HG03039 (cell line): Measurements from ENCODE around the gene TBC1D19.

Source experiments
- ATAC-seq: cut with Tn5 transposase; IDR thresholded peaks from one replicate; pipeline ENCODE4 v1.9.1; 2021; ENCODE audit warnings: mild to moderate bottlenecking, moderate library complexity; ENCODE audit not compliant: unreplicated experiment

The TBC1D19 gene

GRCh38 chr4:26779224-26779623 lies 195.3 kb downstream of the TBC1D19 start:
- no peak for ATAC-seq

DNA sequence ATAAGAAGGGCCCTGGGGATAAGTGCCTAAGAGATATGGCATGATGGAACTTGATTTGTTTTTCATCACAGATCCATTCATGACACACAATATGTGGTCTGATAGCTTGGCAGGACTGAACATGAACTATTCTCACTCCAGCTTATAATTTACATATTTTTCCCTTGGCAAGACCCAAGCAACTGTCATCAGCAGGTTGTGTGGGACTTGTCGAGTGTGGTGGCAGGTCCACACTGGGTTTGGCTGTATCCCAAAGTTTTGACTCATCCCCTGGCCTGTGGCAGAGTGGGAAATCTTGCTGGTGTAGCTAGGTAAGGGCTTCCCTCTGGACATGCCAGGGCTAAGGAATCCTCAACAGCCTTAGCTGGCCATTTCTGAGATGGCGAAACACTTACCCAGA lies 195.8 kb downstream of the TBC1D19 start:
- ATAC-seq, result no peak

DNA sequence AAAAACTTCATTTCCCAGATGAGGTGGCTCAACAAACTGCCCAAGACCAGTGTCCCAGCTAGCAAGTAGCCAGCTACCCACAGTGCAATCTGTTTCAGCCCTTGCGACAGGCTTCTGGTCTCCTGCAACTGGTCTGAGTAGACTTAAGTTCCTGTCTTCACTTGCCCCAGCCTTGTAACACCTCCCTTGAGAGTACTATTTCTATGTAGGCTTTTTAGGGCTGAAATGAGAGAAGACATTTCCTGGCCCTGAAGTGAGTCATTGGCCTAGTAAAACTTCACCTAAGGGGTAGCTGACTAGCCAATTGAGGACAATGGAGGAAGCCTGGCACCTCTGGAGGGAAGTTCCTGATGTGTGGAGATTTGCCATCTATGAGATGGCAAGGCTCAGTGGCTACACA lies 196.7 kb downstream of the TBC1D19 start:
- ATAC-seq, result peak; percentile 64

DNA sequence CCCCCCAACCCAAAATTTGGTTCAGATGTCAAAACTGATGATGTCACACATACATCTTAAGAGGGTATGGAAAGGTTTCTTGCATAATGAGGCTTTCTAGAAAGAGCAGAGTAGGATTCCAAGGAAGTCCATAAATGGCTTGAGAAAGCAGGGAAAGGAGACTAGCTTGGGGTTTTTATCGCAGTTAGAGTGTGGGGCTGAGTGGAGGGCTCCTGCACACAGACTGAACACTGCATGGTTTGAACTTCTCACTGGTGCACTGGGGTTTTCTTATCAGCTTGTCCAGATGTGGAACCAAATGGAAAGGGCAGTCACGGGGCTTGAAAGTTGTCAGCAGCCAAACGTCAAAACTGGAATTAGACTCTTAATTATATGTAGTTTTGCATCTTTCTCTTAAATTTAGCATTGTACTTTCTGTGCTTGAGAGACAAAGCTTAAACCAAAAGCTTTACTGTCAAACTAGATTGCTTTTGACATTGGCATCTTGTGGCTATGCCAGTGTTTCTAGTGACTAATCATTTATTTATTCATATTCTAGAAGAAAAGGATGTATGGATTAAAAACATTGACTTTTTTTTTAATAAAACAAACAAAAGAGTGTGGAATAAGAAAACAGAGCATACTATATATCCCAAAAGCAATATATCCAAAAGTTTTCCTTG lies 198.4 kb downstream of the TBC1D19 start:
- no peak for ATAC-seq

DNA sequence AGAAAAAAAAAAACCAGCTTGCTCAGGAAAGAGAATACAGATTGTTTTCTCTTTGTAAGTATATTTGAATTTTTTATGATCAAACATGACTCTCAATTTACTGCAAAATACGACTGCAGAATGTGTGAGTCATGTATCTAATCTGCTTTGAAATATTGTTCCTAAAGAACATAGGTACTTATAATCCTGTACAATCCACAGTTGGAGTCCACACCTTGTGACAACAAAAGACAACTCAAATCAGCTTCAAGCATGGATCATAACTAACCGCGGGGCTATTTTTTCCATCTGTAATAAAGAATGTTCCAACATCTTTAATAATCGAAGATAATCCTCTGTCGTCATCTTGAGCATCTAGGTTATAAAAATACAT lies 198.9 kb downstream of the TBC1D19 start:
- ATAC-seq, result no peak

DNA sequence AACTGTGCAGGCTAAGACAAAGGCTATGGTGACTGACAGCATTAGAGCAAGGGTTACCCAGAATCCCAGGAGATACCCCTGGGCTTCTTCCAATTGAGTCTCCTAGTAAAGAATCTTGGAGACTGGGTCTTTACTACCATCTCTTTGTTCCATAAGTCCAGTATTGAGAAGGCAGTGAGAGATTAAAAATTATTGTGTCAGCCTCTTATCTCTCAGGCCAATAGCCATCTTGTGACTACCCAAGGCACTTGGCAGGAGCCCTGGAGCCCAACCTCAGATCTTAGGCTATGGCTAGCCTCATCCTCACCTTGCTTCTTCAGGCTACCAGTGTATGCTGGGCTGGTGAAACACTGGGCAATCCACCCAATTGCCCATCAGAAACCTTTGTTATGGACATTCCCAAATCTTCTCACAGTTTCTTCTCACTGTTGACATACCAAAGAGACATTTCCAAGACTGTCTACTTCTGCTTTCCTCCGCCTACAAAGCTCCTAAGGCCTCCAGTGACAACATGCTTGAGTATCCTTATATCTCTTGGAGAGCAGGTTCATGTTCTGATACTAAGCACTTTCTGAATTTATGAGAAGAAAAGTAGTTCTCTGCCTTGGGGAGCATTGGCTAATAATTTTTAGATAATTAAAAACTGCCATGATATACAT lies 200.5 kb downstream of the TBC1D19 start:
- no peak for ATAC-seq

DNA sequence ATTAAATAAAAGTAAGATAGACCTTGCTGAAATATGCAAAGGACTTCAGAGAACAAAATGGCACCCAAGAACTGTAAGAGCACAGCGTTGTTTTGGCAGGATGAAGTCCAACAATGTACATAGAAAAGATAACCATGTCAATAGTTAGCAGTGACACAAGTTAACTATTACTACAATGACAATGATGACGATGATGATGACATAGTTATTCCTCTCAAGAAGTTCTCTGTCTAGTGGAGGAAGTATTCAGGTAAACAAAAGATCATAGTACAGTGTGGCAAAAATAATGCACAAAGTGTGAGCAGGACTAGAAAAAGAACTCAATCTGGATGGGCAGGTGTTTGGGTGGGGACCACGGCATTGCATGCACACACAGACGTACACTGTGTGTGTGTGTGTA lies 201.4 kb downstream of the TBC1D19 start:
- ATAC-seq, result no peak

DNA sequence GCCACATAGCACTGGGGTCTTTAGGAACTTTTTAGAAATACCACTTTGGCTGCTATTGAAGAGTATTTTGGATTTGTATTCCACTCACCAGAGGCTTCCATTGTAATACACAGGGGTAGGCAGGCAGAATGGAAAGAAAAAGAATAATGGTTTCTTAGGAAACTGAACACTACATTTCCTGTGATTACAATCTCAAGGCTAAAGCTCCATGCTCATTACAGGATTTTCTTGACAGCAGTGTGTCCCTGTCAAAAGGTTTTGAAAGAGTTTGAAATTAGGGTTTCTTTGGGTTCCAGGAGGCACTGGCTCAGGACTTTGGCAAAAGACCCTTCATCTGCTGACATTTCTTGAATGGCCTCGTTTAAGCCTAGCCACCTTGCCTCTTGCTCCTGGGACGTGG lies 201.9 kb downstream of the TBC1D19 start:
- ATAC-seq, result no peak

GRCh38 chr4:26786916-26787315 lies 203.0 kb downstream of the TBC1D19 start:
- ATAC-seq, result no peak

DNA sequence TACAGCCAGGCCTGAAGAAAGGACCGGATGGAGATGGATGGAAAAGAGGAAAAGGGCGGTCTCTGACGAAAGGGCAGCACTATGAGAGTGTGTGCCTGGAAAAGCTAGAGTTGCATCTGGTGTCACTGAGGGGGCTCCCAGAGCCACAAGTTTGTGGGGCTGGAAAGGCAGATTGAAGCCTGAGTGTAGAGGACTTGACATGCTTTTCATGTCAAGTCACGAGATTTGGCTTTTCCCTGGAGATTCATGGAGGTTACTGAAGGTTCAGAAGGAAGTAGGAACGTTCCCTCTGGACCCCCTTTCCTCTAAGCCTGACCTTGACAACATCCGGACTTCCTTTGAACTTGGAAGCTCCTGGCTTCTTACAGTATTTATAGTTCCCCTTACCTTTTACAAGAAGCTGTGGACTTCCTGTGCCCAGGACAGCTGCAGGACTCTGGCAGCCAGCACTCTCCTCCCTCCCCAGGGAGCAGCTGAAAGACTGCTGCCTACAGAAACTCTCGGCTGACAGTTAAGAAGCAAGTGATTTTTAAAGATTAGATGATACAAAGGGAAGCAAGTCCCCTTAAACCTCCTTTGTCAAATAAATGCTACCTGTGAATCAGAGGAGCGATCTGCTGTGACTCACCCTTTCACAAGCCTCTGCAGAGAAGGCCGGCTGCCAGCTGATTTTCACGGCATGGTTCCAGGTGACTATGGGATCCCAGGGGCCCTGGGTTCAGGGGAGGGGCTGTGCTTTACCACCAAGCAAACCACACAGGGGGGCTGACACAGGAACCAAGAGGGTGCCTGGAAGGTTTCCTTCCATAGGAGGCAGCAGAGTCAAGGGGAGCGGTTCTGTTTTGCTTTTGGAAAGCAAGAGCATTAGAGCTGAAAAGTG lies 203.8 kb downstream of the TBC1D19 start:
- peak; percentile 43 for ATAC-seq

- ATAC-seq, result no peak
Observed at GRCh38 chr4:26788341-26788733, 204.5 kb downstream of the TBC1D19 start.

- ATAC-seq, result no peak
Observed at GRCh38 chr4:26789208-26789607, 205.3 kb downstream of the TBC1D19 start.

GRCh38 chr4:26791346-26791745 lies 207.5 kb downstream of the TBC1D19 start:
- no peak for ATAC-seq

- no peak for ATAC-seq
Observed at GRCh38 chr4:26792639-26793038, 208.8 kb downstream of the TBC1D19 start.

- no peak for ATAC-seq
Observed at GRCh38 chr4:26793735-26794134, 209.9 kb downstream of the TBC1D19 start.

- no peak for ATAC-seq
Observed at GRCh38 chr4:26796081-26796480, 212.2 kb downstream of the TBC1D19 start.

DNA sequence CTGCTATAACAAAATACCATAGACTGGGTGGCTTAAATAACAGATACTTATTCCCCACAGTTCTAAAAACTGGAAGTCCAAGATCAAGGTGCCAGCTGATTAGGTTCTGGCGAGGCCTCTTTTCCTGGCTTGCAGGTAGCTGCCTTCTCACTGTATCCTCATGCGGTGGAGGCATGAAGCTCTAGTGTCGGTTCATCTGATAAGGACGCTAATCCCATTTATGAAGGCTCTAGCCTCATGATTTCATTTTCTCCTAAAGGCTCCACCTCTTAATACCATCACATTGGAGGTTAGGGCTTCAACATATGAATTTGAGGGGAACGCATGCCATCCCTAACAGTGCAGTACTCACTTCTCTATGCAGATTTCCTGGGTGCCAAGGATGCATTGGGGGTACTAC lies 218.9 kb downstream of the TBC1D19 start:
- ATAC-seq, result no peak

DNA sequence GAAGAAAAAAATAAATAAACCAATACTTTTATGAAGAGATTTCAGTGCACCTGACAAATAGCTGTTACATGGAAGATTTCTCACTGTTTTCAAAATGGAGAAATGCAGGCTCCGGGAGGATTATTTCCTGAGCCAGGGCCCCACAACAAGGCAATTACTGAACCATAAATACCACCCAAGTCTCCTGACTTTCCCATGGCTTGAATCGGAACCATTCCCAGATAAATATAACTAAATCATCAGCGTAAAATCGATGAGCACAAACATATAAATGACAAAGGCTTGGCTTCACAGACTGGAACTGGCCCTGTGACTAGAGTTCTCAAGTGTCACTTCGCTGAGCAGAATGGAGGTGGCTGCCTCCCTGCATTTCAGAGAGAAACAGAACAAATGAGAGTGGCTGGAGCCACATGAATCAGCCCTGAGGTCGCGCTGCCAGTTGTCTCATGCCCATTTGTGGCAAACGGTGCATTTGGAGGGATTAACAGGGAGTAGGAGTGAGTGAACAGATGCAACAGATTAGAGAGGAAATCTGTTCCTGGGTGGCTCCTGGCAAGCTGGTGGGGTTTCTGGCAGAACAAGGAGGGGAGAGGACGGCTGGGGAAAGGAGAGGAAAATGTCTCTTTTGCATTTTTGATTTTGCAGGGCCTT lies 219.5 kb downstream of the TBC1D19 start:
- no peak for ATAC-seq

DNA sequence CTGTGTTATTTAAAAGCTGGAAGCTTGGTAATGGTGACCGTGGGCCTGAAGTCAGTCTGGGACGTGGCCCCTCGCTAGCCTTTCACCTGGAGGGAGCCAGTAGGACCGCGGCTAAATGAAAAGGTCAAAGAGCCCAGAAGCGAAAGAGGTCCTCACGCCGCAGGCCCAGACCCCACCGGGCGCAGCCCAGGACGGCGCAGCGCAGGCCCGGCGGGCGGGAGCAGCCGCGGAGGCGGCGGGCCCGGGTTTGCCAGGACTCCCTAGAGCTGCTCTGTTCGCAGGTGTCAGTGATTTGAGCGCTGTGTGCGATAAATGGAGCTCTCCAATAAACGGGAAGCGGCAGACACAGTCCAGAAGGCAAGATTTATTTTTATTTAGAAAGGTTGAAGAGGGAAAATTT lies 220.6 kb downstream of the TBC1D19 start:
- ATAC-seq, result no peak

DNA sequence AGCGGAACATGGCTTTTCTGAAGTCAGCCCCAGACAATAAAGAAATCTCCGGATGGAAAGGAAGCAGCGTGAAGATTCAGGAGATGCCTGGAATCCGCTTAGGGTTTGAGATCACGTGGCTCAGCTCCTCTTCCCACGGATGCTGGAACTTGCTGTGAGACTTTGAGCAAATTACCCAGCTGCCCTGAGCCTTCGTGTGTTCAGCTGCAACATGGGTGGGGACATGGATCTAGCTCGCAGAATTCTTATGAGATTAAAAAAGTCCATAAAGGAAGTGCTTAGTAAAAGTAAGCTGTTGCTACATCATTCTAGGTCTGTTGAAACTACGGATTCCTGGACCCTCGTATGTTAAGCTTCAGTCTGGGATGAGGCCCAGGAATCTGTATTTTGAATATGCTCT lies 221.0 kb downstream of the TBC1D19 start:
- no peak for ATAC-seq
